GM20000 (cell line): Measurements from ENCODE around the gene LAS1L.
"Not testable (repeated sequence)": the region's sequence is repeated elsewhere in the genome, so short reads cannot be mapped to it uniquely, and the experiment has no call there.

Source experiments
- DNase-seq: peaks from one replicate; pipeline ENCODE4 v3.0.0; 2012; ENCODE audit warnings: low spot score
- CTCF ChIP-seq: IDR thresholded peaks from 2 replicates; pipeline ENCODE4 v1.5.1; 2012; ENCODE audit warnings: mild to moderate bottlenecking, control low read depth; ENCODE audit errors: extremely low read depth, missing control alignments

LAS1L gene

DNA sequence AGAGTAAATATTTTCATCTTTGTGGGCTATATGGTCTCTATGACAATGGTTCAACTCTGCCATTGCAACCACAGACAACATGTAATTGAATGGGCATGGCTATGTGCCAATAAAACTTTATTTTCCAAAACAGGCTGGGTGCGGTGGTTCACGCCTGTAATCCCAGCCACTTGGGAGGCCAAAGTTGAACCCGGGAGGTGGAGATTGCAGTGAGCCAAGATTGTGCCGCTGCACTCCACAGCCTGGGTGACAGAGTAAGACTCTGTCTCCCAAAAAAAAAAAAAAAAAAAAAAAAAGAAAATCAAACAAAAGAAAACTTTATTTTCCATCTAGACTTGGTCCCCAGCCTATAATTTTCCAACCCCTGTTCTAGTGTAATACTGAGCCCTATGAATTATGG lies 38.4 kb upstream of the LAS1L start:
- TF ChIP-seq CTCF: no peak
- DNase-seq: no peak

DNA sequence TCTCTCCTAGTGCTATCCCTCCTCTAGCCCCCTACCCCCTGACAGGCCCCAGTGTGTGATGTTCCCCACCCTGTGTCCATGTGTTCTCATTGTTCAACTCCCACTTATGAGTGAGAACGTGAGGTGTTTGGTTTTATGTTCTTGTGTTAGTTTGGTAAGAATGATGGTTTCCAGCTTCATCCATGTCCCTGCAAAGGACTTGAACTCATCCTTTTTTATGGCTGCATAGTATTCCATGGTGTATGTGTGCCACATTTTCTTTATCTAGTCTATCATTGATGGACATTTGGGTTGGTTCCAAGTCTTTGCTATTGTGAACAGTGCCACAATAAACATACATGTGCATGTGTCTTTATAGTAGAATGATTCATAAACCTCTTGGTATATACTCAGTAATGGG lies 28.3 kb upstream of the LAS1L start:
- not testable (repeated sequence) for DNase-seq

DNA sequence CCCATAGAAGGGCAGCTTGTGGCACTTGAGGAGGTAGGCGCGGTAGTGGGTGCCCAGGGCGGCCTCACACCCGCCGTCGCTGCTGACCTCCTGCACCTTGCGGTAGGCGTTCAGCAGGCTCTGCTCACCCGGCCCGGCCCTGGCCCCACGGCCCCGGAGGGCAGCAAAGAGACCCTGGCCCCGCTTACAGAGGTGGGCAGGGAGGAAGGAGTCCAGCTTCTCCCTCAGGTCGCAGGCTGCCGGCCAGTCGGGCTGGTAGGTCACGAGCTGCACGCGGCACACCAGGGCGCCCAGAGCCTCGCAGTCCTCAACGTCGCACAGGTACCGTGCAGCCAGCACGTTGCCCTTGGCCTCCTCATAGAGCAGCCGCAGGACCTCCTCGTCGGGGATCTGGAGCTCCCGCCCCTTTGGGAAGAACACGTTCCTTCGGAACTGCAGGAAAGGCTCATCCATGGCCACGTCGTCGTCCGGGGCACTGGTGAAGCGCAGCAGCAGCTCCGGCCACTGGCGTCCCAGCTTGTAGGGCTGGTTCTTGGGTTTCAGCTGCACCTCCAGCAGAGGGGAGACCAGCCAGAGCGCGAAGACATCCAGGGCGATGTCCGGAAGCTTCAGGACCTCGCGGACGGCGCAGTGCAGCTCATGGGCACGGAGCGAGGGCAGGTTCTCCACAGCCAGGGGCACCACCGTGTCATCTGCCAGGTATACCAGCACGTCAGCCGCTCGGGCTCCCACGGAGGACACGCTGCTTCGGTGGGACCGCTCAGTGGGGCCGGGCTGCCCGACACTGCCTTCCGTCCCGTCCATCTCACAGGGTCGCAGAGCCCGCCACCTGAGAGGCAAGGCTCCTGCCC lies 17.1 kb upstream of the LAS1L start:
- DNase-seq: no peak
- TF ChIP-seq CTCF: no peak

GRCh38 chrX:65551086-65551485 lies 16.5 kb upstream of the LAS1L start:
- TF ChIP-seq CTCF: no peak
- no peak for DNase-seq

DNA sequence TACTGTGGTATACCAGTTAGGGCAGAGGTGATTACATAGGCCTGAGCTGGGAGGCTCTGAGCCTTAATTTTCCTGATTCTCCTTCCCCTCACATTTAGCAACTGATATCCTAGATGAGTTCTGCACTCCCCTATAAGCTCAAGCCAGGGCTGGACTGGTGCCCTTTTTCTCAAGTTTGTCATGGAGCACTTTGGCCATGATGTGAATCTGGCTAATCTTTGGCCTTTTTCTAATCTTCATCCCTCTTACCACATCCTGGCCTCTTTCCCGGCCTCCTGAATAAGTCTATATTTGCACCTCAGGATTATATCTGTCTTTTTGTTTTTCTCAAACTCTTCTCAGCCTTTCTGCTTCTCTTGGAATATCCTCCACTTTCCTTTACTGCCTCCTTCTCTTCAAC lies 10.9 kb upstream of the LAS1L start:
- no peak for TF ChIP-seq CTCF
- DNase-seq: no peak

DNA sequence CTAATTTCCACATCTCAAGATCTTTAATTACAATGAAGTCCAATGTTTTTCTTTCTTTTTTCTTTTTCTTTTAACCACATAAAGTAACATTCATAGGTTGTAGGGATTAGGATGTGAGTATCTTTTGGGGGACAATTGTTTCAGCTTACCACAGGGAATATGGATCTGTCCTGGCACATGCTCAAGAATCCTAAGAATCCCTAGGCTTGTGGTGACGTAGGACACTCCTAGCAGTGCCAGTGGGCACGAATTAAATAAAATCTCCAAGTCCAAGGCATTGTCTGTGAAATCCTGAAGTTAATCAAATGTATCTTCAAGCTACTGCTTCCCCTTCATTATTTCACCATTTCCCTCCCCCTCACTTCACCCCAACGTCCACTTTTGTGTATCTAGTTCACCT lies 2.6 kb upstream of the LAS1L start:
- TF ChIP-seq CTCF: no peak
- no peak for DNase-seq

DNA sequence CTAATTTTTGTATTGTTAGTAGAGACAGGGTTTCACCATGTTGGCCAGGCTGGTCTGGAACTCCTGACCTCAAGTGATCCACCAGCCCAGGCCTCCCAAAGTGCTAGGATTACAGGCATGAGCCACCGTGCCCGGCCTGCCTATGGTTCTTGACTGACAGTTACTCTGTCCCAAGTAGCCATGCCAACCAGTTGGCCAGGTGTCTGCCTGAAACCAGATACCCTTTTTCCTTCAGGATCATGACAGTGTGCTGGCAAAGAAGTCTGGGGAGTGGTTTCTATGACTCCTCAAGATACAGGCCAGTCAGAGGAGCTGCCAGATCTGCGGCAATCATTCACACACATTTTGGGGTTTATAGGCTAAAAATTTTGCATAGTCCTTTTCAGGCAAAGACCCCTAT lies 1.7 kb upstream of the LAS1L start:
- TF ChIP-seq CTCF: no peak
- no peak for DNase-seq

DNA sequence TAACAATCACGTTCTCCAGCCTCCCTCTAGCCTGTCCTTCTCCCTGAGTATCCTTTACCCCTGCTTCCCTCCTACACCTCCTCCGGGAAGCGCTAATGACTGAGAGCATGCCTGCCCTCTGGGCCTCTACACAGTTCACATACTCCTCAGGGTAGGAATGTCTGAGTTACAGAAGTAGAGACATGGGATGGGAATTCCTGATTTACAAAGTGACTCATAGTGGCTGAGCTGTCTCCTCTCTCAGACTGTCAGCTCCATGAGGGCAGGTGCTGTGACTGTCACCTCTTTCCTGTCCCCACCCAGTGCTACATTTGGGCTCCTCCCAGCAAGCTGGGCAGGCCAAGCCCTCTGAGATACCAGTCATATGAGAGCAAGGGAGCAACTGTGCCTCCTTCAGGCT lies 2.6 kb downstream of the LAS1L start:
- no peak for DNase-seq
- no peak for TF ChIP-seq CTCF
